ENCODE measurements around the gene CCSER1. TPM values are rescaled to one million over a fixed set of nuclear protein-coding genes. Genes with fewer than 3 reads are reported as not detected.

CCSER1 gene
- total and polyA plus RNA-seq, 2 of the 8 experiments (the other 6 are each of a cell fraction or from before 2014, with no cell fraction given): 0.26 to 0.84 TPM

GRCh38 chr4:91015861-91016260 is 888.7 kb downstream of the CCSER1 start (continued):
- TF ChIP-seq TAF7 (optimal IDR thresholded peaks at IDR 0.05; ENCODE audit: borderline replicate concordance, low read depth, low read length) (no peak), E2F6 (IDR thresholded peaks at IDR 0.05) (no peak)
